Measurements from ENCODE around the gene CUL1. TPM values are rescaled to one million over a fixed set of nuclear protein-coding genes. Genes with fewer than 3 reads are reported as not detected.

Gene CUL1
- total and polyA plus RNA-seq, 7 donors = 24.0 to 72.8 (median 53.9) TPM

- no peak for TF ChIP-seq EP300 (IDR thresholded peaks at IDR 0.05)
- TF ChIP-seq CTCF (IDR thresholded peaks at IDR 0.05) = no peak
- TF ChIP-seq POLR2AphosphoS5 (IDR thresholded peaks at IDR 0.05) = no peak
- TF ChIP-seq POLR2A (IDR thresholded peaks at IDR 0.05) = no peak
- intact Hi-C loops (cut with DNase I) = no loop called here
- H3K4me1 ChIP-seq = peaks cover 0 to 93% (median 64%) of the 10 kb centered on the region in 4 donors
- H3K4me3 ChIP-seq = no peak overlapping the region
- DNase-seq = no peak
- no peaks in the 10 kb centered on the region for H3K36me3 ChIP-seq
- H3K27me3 ChIP-seq = no peaks in the 10 kb centered on the region
- 81 to 86% methylated on average over 5 of the region's 5 CpGs for WGBS, 2 donors
- H3K27ac ChIP-seq = no peak overlapping the region
- no peaks in the 10 kb centered on the region for H3K9me3 ChIP-seq
Measured at GRCh38 chr7:148719753-148720152, 21.1 kb downstream of the CUL1 start.

GRCh38 chr7:148720472-148720871 is 21.8 kb downstream of the CUL1 start:
- Histone ChIP-seq H3K4me3 (no peak overlapping the region), H3K9me3 (no peaks in the 10 kb centered on the region), H3K4me1 (peaks cover 0 to 92% (median 63%) of the 10 kb centered on the region in 4 donors), H3K36me3 (no peaks in the 10 kb centered on the region), H3K27me3 (no peaks in the 10 kb centered on the region), H3K27ac (no peak overlapping the region)
- intact Hi-C loops (cut with DNase I) = no loop called here
- TF ChIP-seq CTCF (IDR thresholded peaks at IDR 0.05) (no peak), EP300 (IDR thresholded peaks at IDR 0.05) (no peak), POLR2AphosphoS5 (IDR thresholded peaks at IDR 0.05) (no peak), POLR2A (IDR thresholded peaks at IDR 0.05) (no peak)
- WGBS, 2 donors = 87 to 89% methylated on average over 5 of the region's 5 CpGs
- DNase-seq = no peak

DNA sequence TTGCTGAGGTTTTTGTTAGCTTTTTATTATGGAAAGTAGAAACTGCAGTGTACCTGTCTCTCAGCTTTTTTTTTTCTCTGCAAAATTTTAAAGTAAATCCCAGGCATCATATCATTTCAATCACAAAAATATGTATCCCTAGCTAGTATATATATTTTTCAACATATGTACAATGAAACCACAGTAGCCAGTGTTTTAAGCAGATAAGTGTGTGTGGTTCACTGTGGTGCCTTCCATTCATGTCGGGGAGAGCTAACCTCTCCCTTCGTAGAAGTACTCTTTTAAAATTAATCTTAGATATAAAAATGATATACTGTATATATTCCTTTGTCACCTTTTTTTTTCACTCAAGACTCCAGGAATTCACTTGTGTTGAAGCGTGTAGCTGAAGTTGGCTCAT is 22.7 kb downstream of the CUL1 start:
- Histone ChIP-seq H3K4me1 (peaks cover 0 to 93% (median 65%) of the 10 kb centered on the region in 4 donors), H3K9me3 (no peaks in the 10 kb centered on the region), H3K36me3 (no peaks in the 10 kb centered on the region), H3K27me3 (no peaks in the 10 kb centered on the region), H3K27ac (no peak overlapping the region), H3K4me3 (no peak overlapping the region)
- no peak for TF ChIP-seq EP300 (IDR thresholded peaks at IDR 0.05)
- TF ChIP-seq CTCF (IDR thresholded peaks at IDR 0.05) = no peak
- DNase-seq = no peak
- 76 to 87% methylated on average over 3 of the region's 3 CpGs for WGBS, 2 donors
- intact Hi-C loops (cut with DNase I) = no loop called here

DNA sequence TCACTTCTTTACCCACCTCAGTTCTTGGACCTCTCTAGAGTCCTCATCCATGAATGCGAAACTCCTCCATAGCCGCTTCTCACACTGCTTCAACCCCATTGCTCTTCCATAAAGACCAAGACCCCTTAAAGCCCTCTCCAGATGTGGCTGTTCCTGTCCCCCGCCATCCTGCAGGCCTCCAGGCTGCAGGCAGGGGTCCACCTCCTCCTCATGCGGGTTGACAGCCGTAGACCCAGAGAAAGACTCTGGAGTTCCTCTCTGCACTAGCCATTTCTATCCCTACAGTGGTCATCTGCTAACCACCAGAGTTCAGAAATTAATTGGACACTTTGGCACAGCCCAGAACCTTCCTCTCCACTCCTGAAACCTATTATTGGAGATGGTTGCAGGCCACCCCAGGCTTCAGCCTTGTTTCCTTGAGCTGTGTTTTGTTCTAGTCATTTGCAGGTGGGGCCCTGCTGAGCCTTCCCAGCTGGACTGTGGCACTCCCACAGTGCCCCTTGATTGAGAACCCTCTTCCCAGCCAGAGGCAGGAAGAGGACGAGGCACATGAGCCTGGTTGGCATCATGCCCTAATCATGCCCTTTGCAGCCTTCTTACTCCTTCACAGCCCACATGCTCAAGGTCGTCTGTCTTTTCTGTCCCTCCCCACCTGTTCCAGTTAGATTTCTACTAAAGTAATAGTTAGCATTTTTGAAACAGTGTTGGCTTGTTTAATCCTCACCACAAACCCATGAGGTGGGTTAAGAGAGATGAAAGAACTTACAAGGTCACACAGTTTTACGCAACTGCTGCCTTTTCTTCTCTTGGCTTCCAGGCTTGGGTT is 23.9 kb downstream of the CUL1 start:
- no peak overlapping the region for H3K27ac ChIP-seq
- H3K36me3 ChIP-seq = no peaks in the 10 kb centered on the region
- no peak for TF ChIP-seq POLR2A (IDR thresholded peaks at IDR 0.05)
- TF ChIP-seq POLR2AphosphoS5 (IDR thresholded peaks at IDR 0.05) = no peak
- TF ChIP-seq EP300 (IDR thresholded peaks at IDR 0.05) = no peak
- no peak for TF ChIP-seq CTCF (IDR thresholded peaks at IDR 0.05)
- no peaks in the 10 kb centered on the region for H3K9me3 ChIP-seq
- H3K4me1 ChIP-seq = peaks cover 0 to 95% (median 61%) of the 10 kb centered on the region in 4 donors
- DNase-seq = no peak
- no peak overlapping the region for H3K4me3 ChIP-seq
- WGBS, 2 donors = 76 to 80% methylated on average over 8 of the region's 8 CpGs
- no peaks in the 10 kb centered on the region for H3K27me3 ChIP-seq
- intact Hi-C loops (cut with DNase I) = no loop called here

Data from sigmoid colon (tissue), 7 donors.